Activated CD4-positive, alpha-beta T cell treated with anti-CD3 and anti-CD28 coated beads, Interleukin-2, Interleukin-4, amounts not matched to agents 100 ng/mL and 50 ng/mL, durations not matched to agents 16 hours and 8 hours (primary cell): ENCODE data around the gene SLFN11.
A peak's percentile ranks its signal among the peaks of the same experiment; 100 is the strongest.
"Not testable (repeated sequence)": the region's sequence is repeated elsewhere in the genome, so short reads cannot be mapped to it uniquely, and the experiment has no call there.

ENCODE experiments used
- DNase-seq: peaks from one replicate; pipeline ENCODE4 v3.0.0-alpha.2; 2020; ENCODE audit warnings: low spot score

SLFN11 gene

GRCh38 chr17:35361027-35361426 is 12.4 kb downstream of the SLFN11 start:
- DNase-seq: no peak

- DNase-seq: no peak
Observed at GRCh38 chr17:35359398-35359797, 14.0 kb downstream of the SLFN11 start.

- no peak for DNase-seq
Observed at GRCh38 chr17:35352284-35352683, 21.1 kb downstream of the SLFN11 start.

- no peak for DNase-seq
Observed at GRCh38 chr17:35350493-35350892, 22.9 kb downstream of the SLFN11 start.

- DNase-seq: peak; percentile 19
Observed at GRCh38 chr17:35345926-35346771, 27.3 kb downstream of the SLFN11 start.

- DNase-seq: no peak
Observed at GRCh38 chr17:35345445-35345925, 27.9 kb downstream of the SLFN11 start.

- no peak for DNase-seq
Observed at GRCh38 chr17:35344262-35344661, 29.2 kb downstream of the SLFN11 start.

GRCh38 chr17:35342276-35342675 is 31.1 kb downstream of the SLFN11 start:
- no peak for DNase-seq

- peak; percentile 84 for DNase-seq
Observed at GRCh38 chr17:35341411-35341992, 31.9 kb downstream of the SLFN11 start.

- no peak for DNase-seq
Observed at GRCh38 chr17:35338230-35338629, 35.2 kb downstream of the SLFN11 start.

- no peak for DNase-seq
Observed at GRCh38 chr17:35337364-35337763, 36.1 kb downstream of the SLFN11 start.

GRCh38 chr17:35333578-35333977 is 39.8 kb downstream of the SLFN11 start:
- not testable (repeated sequence) for DNase-seq

GRCh38 chr17:35322749-35323148 is 50.7 kb downstream of the SLFN11 start:
- DNase-seq: no peak

- no peak for DNase-seq
Observed at GRCh38 chr17:35315971-35316370, 57.5 kb downstream of the SLFN11 start.

GRCh38 chr17:35315283-35315682 is 58.1 kb downstream of the SLFN11 start:
- DNase-seq: no peak

- DNase-seq: no peak
Observed at GRCh38 chr17:35314415-35315216, 58.8 kb downstream of the SLFN11 start.

GRCh38 chr17:35313875-35314409 is 59.5 kb downstream of the SLFN11 start:
- no peak for DNase-seq

GRCh38 chr17:35312790-35313711 is 60.4 kb downstream of the SLFN11 start:
- peak; percentile 76 for DNase-seq

GRCh38 chr17:35312346-35312745 is 61.1 kb downstream of the SLFN11 start:
- DNase-seq: no peak

GRCh38 chr17:35309345-35309744 is 64.1 kb downstream of the SLFN11 start:
- DNase-seq: not testable (repeated sequence)
